ENCODE measurements around the gene MAP3K12. TPM values are rescaled to one million over a fixed set of nuclear protein-coding genes. Genes with fewer than 3 reads are reported as not detected.
A peak's percentile ranks its signal among the peaks of the same experiment; 100 is the strongest.

MAP3K12 gene
- total and polyA plus RNA-seq, 2 of the 8 experiments (the other 6 are each of a cell fraction or from before 2014, with no cell fraction given) = 23.4 to 42.7 TPM

- TF ChIP-seq CHD7 (IDR thresholded peaks at IDR 0.05; ENCODE audit: insufficient replicate concordance, low read length) = no peak
- peak; percentile 91 for TF ChIP-seq SP1 (IDR thresholded peaks at IDR 0.05; ENCODE audit: low read depth, low read length)
- peak; percentile 36; the same call in 1 of the 2 replicates for TF ChIP-seq TBP (IDR thresholded peaks at IDR 0.05; ENCODE audit: low read depth, low read length)
- no peak for TF ChIP-seq SIRT6 (IDR thresholded peaks at IDR 0.05; ENCODE audit: low read length)
- no peak for TF ChIP-seq JUN (IDR thresholded peaks at IDR 0.05; ENCODE audit: low read depth, low read length)
- 0 out of 2 replicates have a peak, but pooled peaks have one; percentile 11 for TF ChIP-seq CHD2 (IDR thresholded peaks at IDR 0.05; ENCODE audit: low read length)
- TF ChIP-seq CTBP2 (IDR thresholded peaks at IDR 0.05; ENCODE audit: borderline replicate concordance, insufficient read depth, insufficient read length, low read length) = peak; percentile 7
- TF ChIP-seq HDAC2 (IDR thresholded peaks at IDR 0.05; ENCODE audit: borderline replicate concordance in 1 of 2, low read depth in 2 of 2, low read length in 2 of 2) = no peak
- TF ChIP-seq EGR1 (IDR thresholded peaks at IDR 0.05; ENCODE audit: borderline replicate concordance, low read depth, low read length) = 0 out of 2 replicates have a peak, but pooled peaks have one; percentile 39
Observed at GRCh38 chr12:53500776-53501614, 1.7 kb upstream of the MAP3K12 start, which contains the start of gene TARBP2 (continued).
